Measurements from ENCODE around the gene TTLL5. TPM values are rescaled to one million over a fixed set of nuclear protein-coding genes. Genes with fewer than 3 reads are reported as not detected.

Gene TTLL5
- total RNA-seq, 1 donor from 2014 or later = 29.6 TPM

Other genes starting within 250 kb of the TTLL5 start
- gene JDP2, start 233.2 kb upstream of the TTLL5 start, total RNA-seq = 1.1 and 1.4 TPM in 2 replicates
- 152 and 154 TPM in 2 replicates for gene BATF, start 138.8 kb upstream of the TTLL5 start, total RNA-seq
- 3.2 and 5.9 TPM in 2 replicates for gene FLVCR2, start 82.6 kb upstream of the TTLL5 start, total RNA-seq
- 20.3 and 21.6 TPM in 2 replicates for gene ERG28, start 370 bp upstream of the TTLL5 start, total RNA-seq

All from activated T-helper 2 cell treated with anti-CD3 and anti-CD28 coated beads, Interferon-gamma antibody, Interleukin-2, Interleukin-4, amounts not matched to agents 10 μg/mL and 5 μg/mL and 100 μg/mL, durations not matched to agents 14 hours and 24 hours and 36 hours (primary cell).